Stimulated activated CD8-positive, alpha-beta memory T cell treated with anti-CD3 and anti-CD28 coated beads, Interleukin-15, amount 100 ng/mL, for 48 hours (primary cell): Measurements from ENCODE around the gene THRA.
"Not testable (repeated sequence)": the region's sequence is repeated elsewhere in the genome, so short reads cannot be mapped to it uniquely, and the experiment has no call there.

ENCODE experiments used
- DNase-seq, 2 donors: peaks; one replicate each; pipeline ENCODE4 v3.0.0-alpha.2; 2020; ENCODE audit warnings: low read depth in 2 of 2

The THRA gene

DNA sequence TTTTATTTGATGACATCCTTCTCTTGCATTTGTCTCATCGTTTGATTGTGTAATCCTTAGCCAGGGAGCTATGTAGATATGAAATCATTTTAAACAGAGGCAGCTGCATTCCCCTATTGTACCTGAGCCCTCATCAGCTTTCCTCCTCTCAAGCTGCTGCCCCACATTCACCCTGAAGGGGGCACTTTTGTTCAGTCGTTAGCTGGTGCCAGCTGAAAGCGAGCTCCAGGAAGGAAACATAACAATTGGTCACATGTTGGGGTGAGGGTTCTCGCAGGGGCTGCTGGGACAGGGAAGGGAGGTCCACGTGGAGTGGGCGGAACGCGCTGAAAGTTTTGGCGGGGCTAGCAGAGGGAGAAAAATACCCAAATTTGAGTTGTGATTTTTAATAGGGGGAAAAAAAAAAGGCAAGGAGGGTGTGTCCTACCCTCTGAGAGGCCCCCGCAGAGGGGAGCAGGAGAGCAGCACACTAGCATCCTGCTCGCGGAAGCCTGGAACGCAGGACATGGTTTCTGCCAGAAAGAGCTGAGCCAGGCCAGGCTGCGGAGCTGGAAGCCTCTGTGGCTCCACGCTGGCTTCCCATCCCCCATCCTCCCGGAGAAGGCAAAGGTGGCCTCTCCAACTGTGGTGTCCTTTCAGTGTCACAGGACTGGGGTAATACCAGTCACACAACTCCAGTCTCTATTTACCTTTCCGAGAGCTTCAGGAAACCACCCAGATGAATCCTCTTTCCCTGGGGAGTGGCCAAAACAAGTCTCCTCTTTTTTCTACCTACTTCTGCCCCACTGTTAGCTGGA, 50.5 kb downstream of the THRA start:
- DNase-seq = peak; percentile 88 to 89

DNA sequence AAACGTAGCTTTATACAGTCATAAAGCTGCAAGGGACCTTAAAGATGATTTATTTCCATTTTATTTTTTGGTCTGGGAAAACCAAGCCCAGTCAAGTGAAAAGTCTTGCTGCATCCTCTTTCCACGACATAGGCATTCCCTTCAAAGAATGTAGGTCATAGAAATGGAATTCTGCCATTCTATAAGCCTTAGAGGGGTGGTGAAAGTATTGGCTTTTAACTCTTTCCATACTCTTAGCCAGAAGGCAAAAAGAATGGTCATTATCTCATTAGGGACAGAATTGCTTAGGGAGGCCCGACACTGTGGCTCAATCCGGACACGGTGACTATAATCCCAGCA, 51.1 kb downstream of the THRA start:
- DNase-seq = no peak

DNA sequence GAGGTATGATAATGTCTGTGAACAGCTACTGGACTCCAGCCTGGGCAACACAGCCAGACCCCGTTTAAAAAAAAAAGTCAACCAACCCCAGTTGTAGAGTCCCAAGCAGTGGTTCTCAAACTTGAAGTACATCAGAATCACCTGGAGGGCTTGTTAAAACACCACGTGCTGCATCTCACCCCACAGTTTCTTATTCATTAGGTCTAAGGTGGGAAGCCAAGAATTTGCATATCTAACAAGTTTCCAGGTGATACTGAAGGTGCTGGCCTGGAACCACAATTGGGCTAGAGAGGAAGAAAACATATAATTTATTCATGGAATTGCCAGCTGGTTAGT, 52.3 kb downstream of the THRA start:
- no peak for DNase-seq

DNA sequence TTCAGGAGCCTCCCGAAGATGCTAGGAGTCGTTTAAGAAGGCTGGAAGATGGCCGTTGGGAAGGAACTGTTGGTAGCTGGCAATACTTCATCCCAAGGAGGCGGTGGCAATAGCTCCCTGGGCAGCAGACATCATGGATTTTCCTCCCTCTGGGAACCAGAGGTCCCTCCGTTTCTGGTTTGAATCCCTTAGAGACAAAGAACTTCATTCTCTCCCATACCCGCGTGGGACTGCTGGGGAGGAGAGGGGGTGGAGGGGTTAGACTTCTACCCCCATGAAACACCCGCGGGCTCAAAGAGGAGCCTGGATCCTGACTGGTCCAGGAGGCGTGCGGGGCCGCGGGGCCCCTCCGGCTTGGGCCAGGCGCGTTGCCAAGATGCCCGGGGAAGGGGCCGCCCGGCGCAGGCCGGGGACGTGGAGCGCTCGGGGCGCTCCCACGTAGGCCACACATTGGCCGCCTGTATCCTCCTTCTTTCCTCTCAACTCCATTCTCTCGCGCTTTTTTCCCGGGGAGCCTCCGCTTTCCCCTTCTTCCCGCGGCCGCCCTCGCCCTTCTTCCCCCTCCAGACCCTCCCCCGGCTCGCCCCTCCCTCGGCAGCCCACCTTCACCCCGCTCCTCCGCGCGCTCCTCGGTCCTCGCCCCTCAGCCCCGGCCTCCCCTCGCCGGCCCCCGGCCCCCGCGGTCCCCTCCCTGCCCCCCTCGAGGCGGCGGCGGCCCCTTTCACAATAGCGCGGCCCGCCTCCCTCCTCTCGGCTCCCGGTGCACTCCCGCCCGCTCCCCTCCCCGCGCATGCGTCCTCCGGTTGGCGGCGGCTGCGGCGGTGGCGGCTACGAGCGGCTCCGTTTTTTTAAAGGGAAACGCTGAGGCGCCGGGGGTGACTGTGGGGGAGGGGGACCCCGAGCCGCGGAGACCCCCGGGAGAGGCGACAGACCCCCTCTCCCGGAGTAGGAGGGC, 58.7 kb downstream of the THRA start, which contains the start of gene MSL1:
Gene MSL1, plus strand, starts transcription at position 791 of the 955 bp plus-strand sequence. CDS start 642 bp downstream, outside the sequence.
- DNase-seq = peak; percentile 77 to 80

GRCh38 chr17:40122136-40122998, 59.6 kb downstream of the THRA start:
- peak in 1 of 2 donors; percentile 22 for DNase-seq

DNA sequence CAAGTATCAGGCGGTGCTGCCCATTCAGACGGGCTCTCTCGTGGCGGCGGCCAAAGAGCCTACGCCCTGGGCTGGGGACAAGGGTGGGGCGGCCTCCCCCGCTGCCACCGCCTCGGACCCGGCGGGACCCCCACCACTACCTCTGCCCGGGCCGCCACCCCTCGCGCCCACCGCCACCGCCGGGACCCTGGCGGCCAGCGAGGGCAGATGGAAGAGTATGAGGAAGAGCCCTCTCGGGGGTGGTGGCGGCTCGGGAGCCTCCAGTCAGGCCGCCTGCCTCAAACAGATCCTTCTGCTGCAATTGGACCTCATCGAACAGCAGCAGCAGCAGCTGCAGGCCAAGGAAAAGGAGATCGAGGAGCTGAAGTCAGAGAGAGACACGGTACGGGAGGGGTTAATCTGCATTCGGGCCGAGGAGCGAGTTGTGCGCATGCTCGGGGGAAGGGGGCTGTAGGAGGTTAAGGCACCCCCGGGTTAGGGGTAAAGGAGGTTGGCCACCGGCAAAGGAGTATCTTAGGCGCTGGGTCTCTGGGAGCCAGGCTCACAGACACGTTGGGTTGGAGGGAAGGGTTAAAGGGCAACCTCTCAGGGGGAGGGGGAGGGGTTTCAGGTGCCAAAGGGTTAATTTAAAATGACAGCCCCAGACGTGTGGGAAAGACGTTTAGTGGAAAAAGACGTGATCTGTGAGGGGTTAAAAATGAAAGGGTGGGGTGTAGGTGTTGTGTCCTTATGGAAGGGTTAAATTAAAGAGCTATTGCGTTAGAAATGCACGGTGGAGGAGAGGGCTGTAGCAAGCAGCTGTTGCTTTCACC, 60.4 kb downstream of the THRA start:
- DNase-seq = peak; percentile 31

- DNase-seq = no peak
These were observed 61.0 kb downstream of the THRA start for GRCh38 chr17:40123811-40124114.

GRCh38 chr17:40124279-40125141, 61.7 kb downstream of the THRA start:
- DNase-seq = no peak

DNA sequence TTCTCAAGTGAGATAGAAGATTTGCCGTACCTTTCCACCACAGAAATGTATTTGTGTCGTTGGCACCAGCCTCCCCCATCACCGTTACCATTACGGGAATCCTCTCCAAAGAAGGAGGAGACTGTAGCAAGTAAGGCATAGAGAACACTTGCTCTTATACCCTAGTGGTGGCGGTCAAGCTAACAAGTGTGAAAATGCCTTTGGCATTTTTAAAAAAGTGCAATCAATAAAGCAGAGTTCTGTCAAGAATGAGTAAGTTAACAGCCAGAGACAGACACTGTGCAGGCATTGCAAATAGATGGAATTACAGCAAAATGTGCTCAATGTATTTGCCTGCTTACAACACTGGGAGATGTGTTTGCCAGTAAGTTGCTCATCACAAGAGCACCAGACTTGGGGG, 66.7 kb downstream of the THRA start:
- DNase-seq = no peak

GRCh38 chr17:40130352-40131042, 67.7 kb downstream of the THRA start:
- DNase-seq = no peak

DNA sequence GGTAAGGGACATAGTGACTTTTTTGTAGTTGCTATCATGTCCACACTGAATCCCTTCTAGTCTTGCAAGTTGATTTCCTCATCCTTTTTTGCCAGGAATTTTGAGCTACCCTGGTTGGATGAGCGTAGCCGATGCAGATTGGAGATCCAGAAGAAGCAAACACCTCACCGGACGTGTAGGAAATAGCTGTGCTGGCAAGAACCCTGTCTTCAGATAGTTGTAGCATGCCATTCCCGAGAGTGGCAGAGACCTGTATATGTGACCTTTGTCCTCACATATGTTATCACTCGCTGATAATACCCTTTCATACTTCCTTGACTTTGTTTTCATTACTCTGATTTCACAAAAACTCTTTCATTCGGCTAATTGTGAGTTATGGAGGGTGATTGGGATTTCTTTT, 71.4 kb downstream of the THRA start:
- DNase-seq = no peak

DNA sequence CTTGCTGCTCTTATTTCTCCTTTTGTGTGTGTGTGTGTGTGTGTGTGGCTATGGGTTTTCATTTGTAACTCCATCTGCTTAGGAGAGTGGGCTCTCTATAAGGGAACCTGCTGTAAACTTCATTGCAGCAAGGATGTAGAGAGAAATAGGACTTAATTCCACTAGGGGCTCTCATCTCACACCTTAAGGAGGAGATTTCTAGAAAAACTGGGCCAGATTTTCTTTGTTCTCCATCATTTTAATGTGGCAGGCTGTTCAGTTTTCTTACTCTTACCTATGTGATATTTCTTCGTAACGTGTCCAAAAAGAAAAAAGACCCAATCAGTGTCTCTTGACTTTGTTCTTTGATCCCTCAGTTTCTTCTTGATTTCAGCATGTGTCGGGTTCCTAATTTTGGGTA, 73.1 kb downstream of the THRA start:
- no peak for DNase-seq

- DNase-seq = no peak
These were observed 76.8 kb downstream of the THRA start for GRCh38 chr17:40139566-40140058.

DNA sequence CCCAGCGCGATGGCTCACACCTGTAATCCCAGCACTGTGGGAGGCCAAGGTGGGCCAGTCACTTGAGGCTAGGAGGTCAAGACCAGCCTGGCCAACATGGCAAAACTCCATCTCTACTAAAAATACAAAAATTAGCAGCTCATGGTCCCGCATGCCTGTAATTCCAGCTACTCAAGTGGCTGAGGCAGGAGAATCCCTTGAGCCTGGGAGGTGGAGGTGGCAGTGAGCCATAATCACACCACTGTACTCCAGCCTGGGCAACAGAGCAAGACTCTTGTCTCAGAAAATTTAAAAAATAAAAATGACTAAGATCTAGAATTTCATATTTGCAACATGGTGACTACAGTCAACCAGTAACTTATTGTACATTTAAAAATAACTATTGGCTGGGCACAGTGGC, 80.4 kb downstream of the THRA start:
- DNase-seq = not testable (repeated sequence)
